ENCODE results near the gene HLA-DMB. TPM values are rescaled to one million over a fixed set of nuclear protein-coding genes. Genes with fewer than 3 reads are reported as not detected.

Gene HLA-DMB
- total and polyA plus RNA-seq, 10 of the 15 experiments (the other 5 are each of a cell fraction or from before 2014, with no cell fraction given), result 114 to 173 (median 150) TPM

Small RNAs within 50 kb of the gene (small RNA-seq; reads per million reads assigned to genes)
- gene HLA-Z, result not detected

Other genes starting within 250 kb of the HLA-DMB start
Only the 7 nearest of the 12 such genes appear.
- 58.1 and 60.3 TPM in 2 replicates for gene TAP2, start 102.3 kb downstream of the HLA-DMB start, total RNA-seq (2014; rRNA removed)
- 31.9 and 37.2 TPM in 2 replicates for gene TAP2, start 102.3 kb downstream of the HLA-DMB start, total RNA-seq (2014; rRNA removed; fragmentation: Illumina TruSeq; extraction: Trizol)
- gene TAP2, start 102.3 kb downstream of the HLA-DMB start, total RNA-seq (2021), result 77.2 and 87.3 TPM in 2 replicates
- 25.5 and 38.8 TPM in 2 replicates for gene TAP2, start 102.3 kb downstream of the HLA-DMB start, polyA plus RNA-seq (2011; rRNA removed)
- gene TAP2, start 102.3 kb downstream of the HLA-DMB start, polyA plus RNA-seq (2014; fragmentation: Illumina TruSeq; extraction: Trizol), result 45.7 and 47.7 TPM in 2 replicates
- 1 to 10 TPM; 5.3 to 6.7 TPM for gene TAP2, start 102.3 kb downstream of the HLA-DMB start, polyA plus RNA-seq (2014; fragmentation: Nextera tagmentation; extraction: Ambion mirVana)
- gene TAP2, start 102.3 kb downstream of the HLA-DMB start, polyA plus RNA-seq (2014; rRNA removed), result 49.6 and 71.6 TPM in 2 replicates
- 1 to 10 TPM; 8.3 to 9.0 TPM for gene TAP2, start 102.3 kb downstream of the HLA-DMB start, polyA plus RNA-seq (2016; fragmentation: Nextera tagmentation; extraction: Ambion mirVana)
- 386 and 388 TPM in 2 replicates for gene PSMB8, start 97.0 kb downstream of the HLA-DMB start, total RNA-seq (2014; rRNA removed)
- 311 and 327 TPM in 2 replicates for gene PSMB8, start 97.0 kb downstream of the HLA-DMB start, total RNA-seq (2014; rRNA removed; fragmentation: Illumina TruSeq; extraction: Trizol)
- gene PSMB8, start 97.0 kb downstream of the HLA-DMB start, total RNA-seq (2021), result 366 TPM in 2 replicates
- gene PSMB8, start 97.0 kb downstream of the HLA-DMB start, polyA plus RNA-seq (2011; rRNA removed), result 321 and 384 TPM in 2 replicates
- gene PSMB8, start 97.0 kb downstream of the HLA-DMB start, polyA plus RNA-seq (2014; fragmentation: Illumina TruSeq; extraction: Trizol), result 272 and 304 TPM in 2 replicates
- gene PSMB8, start 97.0 kb downstream of the HLA-DMB start, polyA plus RNA-seq (2014; fragmentation: Nextera tagmentation; extraction: Ambion mirVana), result 100 to 1,000 TPM; 353 to 557 TPM
- 374 and 411 TPM in 2 replicates for gene PSMB8, start 97.0 kb downstream of the HLA-DMB start, polyA plus RNA-seq (2014; rRNA removed)
- 100 to 1,000 TPM; 495 to 538 TPM for gene PSMB8, start 97.0 kb downstream of the HLA-DMB start, polyA plus RNA-seq (2016; fragmentation: Nextera tagmentation; extraction: Ambion mirVana)
- gene TAP1, start 87.3 kb downstream of the HLA-DMB start, total RNA-seq (2014; rRNA removed), result 179 and 183 TPM in 2 replicates
- gene TAP1, start 87.3 kb downstream of the HLA-DMB start, total RNA-seq (2014; rRNA removed; fragmentation: Illumina TruSeq; extraction: Trizol), result 103 and 108 TPM in 2 replicates
- gene TAP1, start 87.3 kb downstream of the HLA-DMB start, total RNA-seq (2021), result 177 and 194 TPM in 2 replicates
- 136 and 198 TPM in 2 replicates for gene TAP1, start 87.3 kb downstream of the HLA-DMB start, polyA plus RNA-seq (2011; rRNA removed)
- gene TAP1, start 87.3 kb downstream of the HLA-DMB start, polyA plus RNA-seq (2014; fragmentation: Illumina TruSeq; extraction: Trizol), result 107 and 126 TPM in 2 replicates
- 10 to 100 TPM; 33.4 to 60.0 TPM for gene TAP1, start 87.3 kb downstream of the HLA-DMB start, polyA plus RNA-seq (2014; fragmentation: Nextera tagmentation; extraction: Ambion mirVana)
- gene TAP1, start 87.3 kb downstream of the HLA-DMB start, polyA plus RNA-seq (2014; rRNA removed), result 160 and 161 TPM in 2 replicates
- 100 to 1,000 TPM; 230 to 249 TPM for gene TAP1, start 87.3 kb downstream of the HLA-DMB start, polyA plus RNA-seq (2016; fragmentation: Nextera tagmentation; extraction: Ambion mirVana)
- gene PSMB9, start 86.8 kb downstream of the HLA-DMB start, total RNA-seq (2014; rRNA removed), result 251 and 255 TPM in 2 replicates
- gene PSMB9, start 86.8 kb downstream of the HLA-DMB start, total RNA-seq (2014; rRNA removed; fragmentation: Illumina TruSeq; extraction: Trizol), result 167 and 171 TPM in 2 replicates
- 237 and 271 TPM in 2 replicates for gene PSMB9, start 86.8 kb downstream of the HLA-DMB start, total RNA-seq (2021)
- 253 and 359 TPM in 2 replicates for gene PSMB9, start 86.8 kb downstream of the HLA-DMB start, polyA plus RNA-seq (2011; rRNA removed)
- gene PSMB9, start 86.8 kb downstream of the HLA-DMB start, polyA plus RNA-seq (2014; fragmentation: Illumina TruSeq; extraction: Trizol), result 86.8 and 181 TPM in 2 replicates
- 100 to 1,000 TPM; 202 to 299 TPM for gene PSMB9, start 86.8 kb downstream of the HLA-DMB start, polyA plus RNA-seq (2014; fragmentation: Nextera tagmentation; extraction: Ambion mirVana)
- gene PSMB9, start 86.8 kb downstream of the HLA-DMB start, polyA plus RNA-seq (2014; rRNA removed), result 341 and 375 TPM in 2 replicates
- gene PSMB9, start 86.8 kb downstream of the HLA-DMB start, polyA plus RNA-seq (2016; fragmentation: Nextera tagmentation; extraction: Ambion mirVana), result 100 to 1,000 TPM; 483 to 517 TPM
- gene HLA-DMA, start 12.1 kb upstream of the HLA-DMB start, total RNA-seq (2014; rRNA removed), result 243 and 269 TPM in 2 replicates
- 170 and 177 TPM in 2 replicates for gene HLA-DMA, start 12.1 kb upstream of the HLA-DMB start, total RNA-seq (2014; rRNA removed; fragmentation: Illumina TruSeq; extraction: Trizol)
- gene HLA-DMA, start 12.1 kb upstream of the HLA-DMB start, total RNA-seq (2021), result 182 and 189 TPM in 2 replicates
- gene HLA-DMA, start 12.1 kb upstream of the HLA-DMB start, polyA plus RNA-seq (2011; rRNA removed), result 190 and 290 TPM in 2 replicates
- gene HLA-DMA, start 12.1 kb upstream of the HLA-DMB start, polyA plus RNA-seq (2014; fragmentation: Illumina TruSeq; extraction: Trizol), result 327 and 354 TPM in 2 replicates
- gene HLA-DMA, start 12.1 kb upstream of the HLA-DMB start, polyA plus RNA-seq (2014; fragmentation: Nextera tagmentation; extraction: Ambion mirVana), result 100 to 1,000 TPM; 389 to 552 TPM
- 267 and 279 TPM in 2 replicates for gene HLA-DMA, start 12.1 kb upstream of the HLA-DMB start, polyA plus RNA-seq (2014; rRNA removed)
- 100 to 1,000 TPM; 339 to 378 TPM for gene HLA-DMA, start 12.1 kb upstream of the HLA-DMB start, polyA plus RNA-seq (2016; fragmentation: Nextera tagmentation; extraction: Ambion mirVana)
- 127 TPM in 2 replicates for gene BRD2, start 27.6 kb upstream of the HLA-DMB start, total RNA-seq (2014; rRNA removed)
- 139 and 145 TPM in 2 replicates for gene BRD2, start 27.6 kb upstream of the HLA-DMB start, total RNA-seq (2014; rRNA removed; fragmentation: Illumina TruSeq; extraction: Trizol)
- 160 and 178 TPM in 2 replicates for gene BRD2, start 27.6 kb upstream of the HLA-DMB start, total RNA-seq (2021)
- 218 and 239 TPM in 2 replicates for gene BRD2, start 27.6 kb upstream of the HLA-DMB start, polyA plus RNA-seq (2011; rRNA removed)
- gene BRD2, start 27.6 kb upstream of the HLA-DMB start, polyA plus RNA-seq (2014; fragmentation: Illumina TruSeq; extraction: Trizol), result 234 and 289 TPM in 2 replicates
- gene BRD2, start 27.6 kb upstream of the HLA-DMB start, polyA plus RNA-seq (2014; fragmentation: Nextera tagmentation; extraction: Ambion mirVana), result 100 to 1,000 TPM in 1 of 2 experiments, 10 to 100 TPM in 1; 32.2 to 133 TPM
- gene BRD2, start 27.6 kb upstream of the HLA-DMB start, polyA plus RNA-seq (2014; rRNA removed), result 180 and 181 TPM in 2 replicates
- gene BRD2, start 27.6 kb upstream of the HLA-DMB start, polyA plus RNA-seq (2016; fragmentation: Nextera tagmentation; extraction: Ambion mirVana), result 100 to 1,000 TPM; 113 to 118 TPM
- gene HLA-DOA, start 68.6 kb upstream of the HLA-DMB start, total RNA-seq (2014; rRNA removed), result 99.2 and 108 TPM in 2 replicates
- 64.6 and 69.1 TPM in 2 replicates for gene HLA-DOA, start 68.6 kb upstream of the HLA-DMB start, total RNA-seq (2014; rRNA removed; fragmentation: Illumina TruSeq; extraction: Trizol)
- 73.3 and 73.5 TPM in 2 replicates for gene HLA-DOA, start 68.6 kb upstream of the HLA-DMB start, total RNA-seq (2021)
- gene HLA-DOA, start 68.6 kb upstream of the HLA-DMB start, polyA plus RNA-seq (2011; rRNA removed), result 31.3 and 46.7 TPM in 2 replicates
- 69.9 and 79.3 TPM in 2 replicates for gene HLA-DOA, start 68.6 kb upstream of the HLA-DMB start, polyA plus RNA-seq (2014; fragmentation: Illumina TruSeq; extraction: Trizol)
- gene HLA-DOA, start 68.6 kb upstream of the HLA-DMB start, polyA plus RNA-seq (2014; fragmentation: Nextera tagmentation; extraction: Ambion mirVana), result 10 to 100 TPM in 1 of 2 experiments, 1 to 10 TPM in 1; 8.8 to 21.1 TPM
- gene HLA-DOA, start 68.6 kb upstream of the HLA-DMB start, polyA plus RNA-seq (2014; rRNA removed), result 99.8 and 104 TPM in 2 replicates
- 10 to 100 TPM; 44.9 to 47.6 TPM for gene HLA-DOA, start 68.6 kb upstream of the HLA-DMB start, polyA plus RNA-seq (2016; fragmentation: Nextera tagmentation; extraction: Ambion mirVana)

All from GM12878 (cell line).